GM12872 (cell line): ENCODE measurements around the gene FIGN.

ENCODE experiments used
- TF ChIP-seq, protein P1 (sequence below): IDR thresholded peaks from 3 replicates; pipeline ENCODE4 v1.5.1; 2011; ENCODE audit warnings: low read depth, mild to moderate bottlenecking, low read length, moderate library complexity; ENCODE audit not compliant: insufficient read depth

The FIGN gene

DNA sequence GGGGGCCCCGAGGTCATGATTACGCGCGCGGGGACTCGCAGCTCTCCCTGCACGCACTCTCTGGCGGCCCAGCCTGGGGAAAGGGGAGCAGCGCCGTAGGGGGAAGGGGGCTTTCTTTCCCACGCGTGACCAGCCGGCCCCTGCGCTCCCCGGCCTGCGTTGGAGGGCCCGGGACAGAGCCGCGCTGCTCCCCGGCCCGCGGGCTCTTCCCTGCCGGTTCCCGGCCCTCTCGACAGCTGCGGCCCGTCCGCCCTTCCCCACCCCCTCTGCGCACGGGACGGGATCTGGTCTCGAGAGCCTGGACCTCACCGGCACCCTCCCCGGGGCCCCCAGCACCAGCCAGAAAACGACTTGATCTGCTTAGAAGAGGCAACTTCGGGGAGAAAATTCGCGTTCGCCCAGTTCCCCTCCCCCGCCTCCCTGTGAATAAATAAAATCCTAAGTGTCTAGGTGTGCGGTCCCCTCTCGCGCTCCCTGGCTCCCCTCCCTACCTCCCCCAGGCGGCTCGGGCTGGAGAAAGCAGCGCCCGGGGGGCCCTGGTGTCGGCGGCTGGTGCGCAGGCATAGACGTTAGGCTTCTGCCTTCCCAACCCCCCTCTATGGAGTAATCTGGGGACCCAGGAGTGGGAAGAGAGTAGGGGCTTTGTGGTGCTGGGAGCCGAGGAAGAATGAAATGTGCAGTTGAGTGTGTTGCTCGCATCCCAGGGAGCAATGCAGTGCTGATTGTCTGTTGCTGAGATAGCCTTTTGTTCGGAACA, 803 bp upstream of the FIGN start:
- TF ChIP-seq, protein P1, sequence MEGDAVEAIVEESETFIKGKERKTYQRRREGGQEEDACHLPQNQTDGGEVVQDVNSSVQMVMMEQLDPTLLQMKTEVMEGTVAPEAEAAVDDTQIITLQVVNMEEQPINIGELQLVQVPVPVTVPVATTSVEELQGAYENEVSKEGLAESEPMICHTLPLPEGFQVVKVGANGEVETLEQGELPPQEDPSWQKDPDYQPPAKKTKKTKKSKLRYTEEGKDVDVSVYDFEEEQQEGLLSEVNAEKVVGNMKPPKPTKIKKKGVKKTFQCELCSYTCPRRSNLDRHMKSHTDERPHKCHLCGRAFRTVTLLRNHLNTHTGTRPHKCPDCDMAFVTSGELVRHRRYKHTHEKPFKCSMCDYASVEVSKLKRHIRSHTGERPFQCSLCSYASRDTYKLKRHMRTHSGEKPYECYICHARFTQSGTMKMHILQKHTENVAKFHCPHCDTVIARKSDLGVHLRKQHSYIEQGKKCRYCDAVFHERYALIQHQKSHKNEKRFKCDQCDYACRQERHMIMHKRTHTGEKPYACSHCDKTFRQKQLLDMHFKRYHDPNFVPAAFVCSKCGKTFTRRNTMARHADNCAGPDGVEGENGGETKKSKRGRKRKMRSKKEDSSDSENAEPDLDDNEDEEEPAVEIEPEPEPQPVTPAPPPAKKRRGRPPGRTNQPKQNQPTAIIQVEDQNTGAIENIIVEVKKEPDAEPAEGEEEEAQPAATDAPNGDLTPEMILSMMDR: no peak

DNA sequence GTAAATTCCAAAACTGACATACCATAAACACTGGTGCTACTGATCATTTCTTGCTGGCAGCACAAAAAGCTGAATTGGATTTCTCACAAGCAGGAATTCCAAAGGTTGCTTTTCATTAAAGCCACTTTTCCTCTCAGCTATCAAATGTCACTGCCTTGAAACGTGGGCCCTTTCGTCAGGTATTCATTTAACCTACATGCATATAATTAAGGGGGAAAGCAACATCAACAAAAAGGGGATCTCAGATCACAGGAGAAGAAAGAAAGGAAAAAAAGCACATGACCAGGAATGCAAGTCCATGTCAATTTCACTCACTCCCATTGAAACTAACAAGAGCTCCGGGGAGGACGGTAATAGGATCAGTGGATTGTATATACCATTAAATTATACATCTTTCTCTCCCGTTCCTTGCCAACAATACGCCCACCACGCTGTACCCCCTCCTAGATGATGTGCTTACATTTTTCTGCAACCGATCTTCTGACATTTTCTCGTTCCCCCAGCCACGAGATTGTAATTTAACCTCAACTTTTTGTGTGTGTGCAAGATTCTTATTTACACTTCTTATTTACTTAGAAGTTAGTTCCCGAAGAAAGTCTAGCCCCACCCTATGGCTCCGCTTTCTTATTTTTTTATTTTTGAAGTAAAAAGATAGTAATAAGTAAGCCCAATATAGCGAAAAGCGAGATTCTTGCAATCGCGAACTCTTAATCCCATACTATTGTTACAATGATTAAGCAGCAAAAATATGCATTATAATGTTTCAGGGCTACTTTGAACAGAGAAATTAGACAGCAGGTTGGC, 725 bp downstream of the FIGN start:
- TF ChIP-seq, protein P1: no peak

DNA sequence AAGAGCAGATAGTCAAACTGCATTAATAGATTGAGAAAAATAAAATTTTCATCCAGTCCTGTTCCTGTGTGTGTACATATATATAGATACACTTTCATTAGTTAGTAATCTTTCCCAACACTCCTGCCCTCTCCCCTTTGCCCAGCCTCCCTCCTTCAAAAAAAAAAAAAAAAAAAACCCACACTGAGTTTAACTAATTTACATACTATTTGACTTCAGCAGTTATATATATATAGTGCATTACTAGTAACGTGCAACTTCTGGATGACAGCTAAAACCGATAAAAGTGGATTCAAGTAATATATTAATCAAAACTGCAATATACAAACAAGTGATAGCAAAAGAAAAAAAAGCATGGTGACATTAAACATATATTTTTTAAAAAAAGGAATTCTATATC, 1.4 kb downstream of the FIGN start:
- TF ChIP-seq, protein P1: no peak

DNA sequence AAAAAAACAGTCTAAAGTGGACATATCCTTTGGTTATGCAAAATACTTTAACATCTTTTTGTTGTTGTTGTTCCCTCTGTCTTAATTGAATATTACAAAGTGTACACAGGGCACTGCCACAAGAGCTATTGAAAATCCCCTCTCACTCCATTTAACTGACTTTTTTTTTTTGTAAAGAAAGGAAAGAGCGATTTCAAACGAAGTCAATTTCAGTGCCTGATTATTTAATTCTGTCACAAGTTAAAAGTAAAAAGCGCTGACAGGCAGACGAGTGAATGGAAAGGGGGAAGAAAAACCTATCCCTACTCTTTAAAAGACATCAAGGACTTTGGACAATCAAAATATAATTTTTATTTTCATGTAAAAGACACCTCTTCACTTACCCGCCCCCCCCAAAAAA, 1.9 kb downstream of the FIGN start:
- TF ChIP-seq, protein P1: no peak

DNA sequence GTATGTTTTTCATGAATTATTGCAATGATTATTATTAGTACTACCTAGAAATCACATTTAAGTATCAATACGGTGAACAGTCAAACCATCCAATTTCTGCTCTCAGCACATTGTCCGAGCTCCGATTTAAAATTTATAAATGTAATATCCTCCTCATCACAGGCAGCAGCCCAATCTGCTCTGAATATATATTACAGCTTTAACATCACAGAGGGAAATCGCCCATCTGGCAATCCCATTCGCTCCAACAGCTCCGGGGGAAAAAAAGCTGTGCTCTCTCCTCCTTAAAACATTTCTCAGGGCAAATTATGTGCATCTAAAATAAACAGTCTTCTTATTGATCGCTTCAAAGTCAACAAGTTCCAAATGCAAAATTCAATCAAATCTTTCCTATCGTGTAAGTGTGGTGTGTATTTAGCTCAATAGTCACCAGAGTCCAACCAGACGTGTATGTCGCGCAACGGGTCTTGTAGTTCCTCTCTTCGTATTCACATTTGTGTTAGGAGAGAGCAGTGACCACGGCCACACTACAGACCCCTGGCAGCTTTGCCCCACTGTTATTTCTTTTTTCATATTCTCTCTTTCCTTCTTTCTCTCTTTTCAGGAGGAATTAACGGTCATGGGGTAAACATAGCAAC, 2.4 kb downstream of the FIGN start:
- TF ChIP-seq, protein P1: no peak

DNA sequence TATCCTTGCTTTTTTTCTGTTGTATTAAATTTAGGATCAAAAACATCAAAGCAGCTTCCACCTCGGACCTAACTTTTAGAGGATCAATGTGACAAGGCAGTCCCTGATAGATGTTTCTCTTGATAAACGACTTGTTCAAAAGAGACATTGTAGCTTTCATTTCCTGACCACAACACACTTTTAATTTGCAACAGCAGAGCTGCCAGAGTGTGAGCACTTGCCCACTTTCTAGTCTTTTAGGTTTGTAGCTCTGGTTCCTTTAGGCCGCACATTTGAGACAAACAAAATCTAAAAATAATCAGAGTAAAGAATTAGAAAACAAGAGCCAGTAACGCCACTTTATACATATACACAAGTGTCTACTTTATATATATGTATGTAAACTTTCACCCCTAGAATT, 3.1 kb downstream of the FIGN start:
- TF ChIP-seq, protein P1: no peak

DNA sequence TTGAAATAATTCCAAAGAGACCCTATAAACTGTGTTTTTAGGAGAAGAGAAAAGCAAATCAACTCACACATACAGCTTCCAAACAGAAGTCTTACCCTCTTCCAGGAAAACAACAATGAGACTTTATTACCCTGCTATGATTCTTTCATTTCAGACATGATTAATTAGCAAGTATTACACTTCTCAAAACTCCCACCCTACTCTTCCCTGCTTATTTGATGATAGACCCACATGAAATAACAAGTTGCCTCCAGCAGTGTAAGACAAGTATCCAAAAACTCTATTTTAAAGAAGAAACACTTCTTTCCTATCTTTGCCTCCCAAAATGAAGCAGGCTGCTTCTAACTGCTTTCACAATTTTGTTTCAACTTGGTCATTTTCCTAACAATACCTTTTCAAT, 4.1 kb downstream of the FIGN start:
- TF ChIP-seq, protein P1: no peak
